Sigmoid colon (tissue), 7 donors: ENCODE results near the gene PTCH1. TPM values are rescaled to one million over a fixed set of nuclear protein-coding genes. Genes with fewer than 3 reads are reported as not detected.

ENCODE experiments used
- DNase-seq: peaks from one replicate; pipeline ENCODE4 v3.0.0-alpha.2; 2019
- H3K27ac ChIP-seq, 4 donors: fragments of 200-600 bp; sonication (generic); one replicate each; pipeline ENCODE4 v1.5.1; 2016 to 2019; ENCODE audit warnings: mild to moderate bottlenecking in 1 of 4
- H3K27me3 ChIP-seq, 3 donors: fragments of 200-600 bp; sonication (generic); one replicate each; pipeline ENCODE4 v1.5.1; 2019; ENCODE audit warnings: mild to moderate bottlenecking in 1 of 3
- H3K36me3 ChIP-seq, 4 donors: fragments of 200-600 bp; sonication (generic); one replicate each; pipeline ENCODE4 v1.5.1; 2016 to 2019
- H3K4me1 ChIP-seq, 4 donors: fragments of 200-600 bp; sonication (generic); one replicate each; pipeline ENCODE4 v1.5.1; 2017 to 2019
- H3K4me3 ChIP-seq, 4 donors: fragments of 200-600 bp; sonication (generic); one replicate each; pipeline ENCODE4 v1.5.1; 2017 to 2019; ENCODE audit warnings: mild to moderate bottlenecking in 2 of 4, moderate library complexity in 1 of 4
- H3K9me3 ChIP-seq, 4 donors: fragments of 200-600 bp in 3 of 4; sonication (generic) in 3 of 4; one replicate each; pipeline versions ENCODE4 v1.5.1 to v1.6.1; 2013 to 2019
- EP300 ChIP-seq, 4 donors: sonication (generic); formaldehyde crosslinking; IDR thresholded peaks; one replicate each; pipeline ENCODE4 v1.6.1; 2017; ENCODE audit warnings: antibody characterized with exemption in 4 of 4
- POLR2A ChIP-seq, 2 donors: fragments of 450-650 bp; IDR thresholded peaks; one replicate each; pipeline ENCODE4 v1.6.1; 2016; ENCODE audit warnings: antibody characterized with exemption in 2 of 2, mild to moderate bottlenecking in 2 of 2, moderate library complexity in 2 of 2
- POLR2AphosphoS5 ChIP-seq, 4 donors: sonication (generic); formaldehyde crosslinking; IDR thresholded peaks; one replicate each; pipeline ENCODE4 v1.6.1; 2017; ENCODE audit warnings: antibody characterized with exemption in 4 of 4
- WGBS, 2 donors: extraction: QIAGEN DNeasy Blood & Tissue Kit; methylation state at CpG; one replicate each; pipeline ENCODE4 v1.1.7; 2013; 5-methylcytosine and 5-hydroxymethylcytosine counted together
- intact Hi-C: fragments of 100-400 bp; cut with DNase I; formaldehyde crosslinking; loops from one replicate; pipeline ENCODE4 v1.15.1; 2023
- polyA plus RNA-seq, 3 donors: library from polyadenylated mRNA; stranded (reverse); fragments of 200-250 nt; gene quantifications; one replicate each; pipeline ENCODE4 v1.2.3, GENCODE V29; 2013
- total RNA-seq, 4 donors: library from RNA; depleted of rRNA; stranded (reverse); fragments of >200 nt; gene quantifications; one replicate each; pipeline ENCODE4 v1.1.0, GENCODE V29; 2016
- TF ChIP-seq, protein P1 (sequence below), 4 experiments: fragments of 450-650 bp in 3 of 4; fragments of 200-600 bp in 1 of 4; IDR thresholded peaks; one replicate each; pipeline ENCODE4 v1.5.1; 2016 to 2019; ENCODE audit warnings: antibody characterized with exemption in 4 of 4, mild to moderate bottlenecking in 3 of 4, moderate library complexity in 2 of 4
- donor health status: healthy with polysubstance abuse.
- donor health status: Bipolar disorder and iron deficiency.
- donor health status: healthy.

PTCH1 gene
- total and polyA plus RNA-seq, 7 donors: 2.3 to 10.7 (median 7.2) TPM

DNA sequence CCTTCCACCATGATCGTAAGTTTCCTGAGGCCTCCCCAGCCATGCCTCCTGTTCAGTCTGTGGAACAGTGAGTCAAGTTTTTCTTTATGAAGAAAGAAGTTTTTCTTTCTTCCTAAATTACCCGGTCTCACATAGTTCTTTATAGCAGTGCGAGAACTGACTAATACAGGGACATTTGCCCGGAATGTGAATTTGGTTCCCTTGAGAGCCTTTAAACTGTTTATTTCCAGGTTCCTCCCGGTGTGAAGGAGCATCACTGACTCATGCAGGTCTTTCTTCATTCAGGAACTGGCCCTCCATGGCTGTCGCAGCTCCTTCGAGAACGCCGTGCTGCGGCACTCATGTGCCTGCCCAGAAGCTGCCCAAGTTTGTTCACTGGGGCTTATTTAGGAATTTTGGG, 87.7 kb downstream of the PTCH1 start:
- TF ChIP-seq POLR2AphosphoS5 (IDR thresholded peaks at IDR 0.05): no peak
- no peak for TF ChIP-seq EP300 (IDR thresholded peaks at IDR 0.05)
- no peak for TF ChIP-seq POLR2A (IDR thresholded peaks at IDR 0.05)
- TF ChIP-seq, protein P1, sequence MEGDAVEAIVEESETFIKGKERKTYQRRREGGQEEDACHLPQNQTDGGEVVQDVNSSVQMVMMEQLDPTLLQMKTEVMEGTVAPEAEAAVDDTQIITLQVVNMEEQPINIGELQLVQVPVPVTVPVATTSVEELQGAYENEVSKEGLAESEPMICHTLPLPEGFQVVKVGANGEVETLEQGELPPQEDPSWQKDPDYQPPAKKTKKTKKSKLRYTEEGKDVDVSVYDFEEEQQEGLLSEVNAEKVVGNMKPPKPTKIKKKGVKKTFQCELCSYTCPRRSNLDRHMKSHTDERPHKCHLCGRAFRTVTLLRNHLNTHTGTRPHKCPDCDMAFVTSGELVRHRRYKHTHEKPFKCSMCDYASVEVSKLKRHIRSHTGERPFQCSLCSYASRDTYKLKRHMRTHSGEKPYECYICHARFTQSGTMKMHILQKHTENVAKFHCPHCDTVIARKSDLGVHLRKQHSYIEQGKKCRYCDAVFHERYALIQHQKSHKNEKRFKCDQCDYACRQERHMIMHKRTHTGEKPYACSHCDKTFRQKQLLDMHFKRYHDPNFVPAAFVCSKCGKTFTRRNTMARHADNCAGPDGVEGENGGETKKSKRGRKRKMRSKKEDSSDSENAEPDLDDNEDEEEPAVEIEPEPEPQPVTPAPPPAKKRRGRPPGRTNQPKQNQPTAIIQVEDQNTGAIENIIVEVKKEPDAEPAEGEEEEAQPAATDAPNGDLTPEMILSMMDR (IDR thresholded peaks at IDR 0.05): no peak
- DNase-seq: no peak
- intact Hi-C loops: no loop called here
- Histone ChIP-seq H3K36me3 (no peaks in the 10 kb centered on the region), H3K4me1 (peaks cover 0 to 16% (median 10%) of the 10 kb centered on the region in 4 donors), H3K4me3 (no peak overlapping the region), H3K27me3 (no peaks in the 10 kb centered on the region), H3K27ac (no peak overlapping the region), H3K9me3 (peaks cover 0 to 5% (median under 1%) of the 10 kb centered on the region in 4 donors)
- WGBS, 2 donors: 89 to 96% methylated on average over 10 of the region's 10 CpGs

DNA sequence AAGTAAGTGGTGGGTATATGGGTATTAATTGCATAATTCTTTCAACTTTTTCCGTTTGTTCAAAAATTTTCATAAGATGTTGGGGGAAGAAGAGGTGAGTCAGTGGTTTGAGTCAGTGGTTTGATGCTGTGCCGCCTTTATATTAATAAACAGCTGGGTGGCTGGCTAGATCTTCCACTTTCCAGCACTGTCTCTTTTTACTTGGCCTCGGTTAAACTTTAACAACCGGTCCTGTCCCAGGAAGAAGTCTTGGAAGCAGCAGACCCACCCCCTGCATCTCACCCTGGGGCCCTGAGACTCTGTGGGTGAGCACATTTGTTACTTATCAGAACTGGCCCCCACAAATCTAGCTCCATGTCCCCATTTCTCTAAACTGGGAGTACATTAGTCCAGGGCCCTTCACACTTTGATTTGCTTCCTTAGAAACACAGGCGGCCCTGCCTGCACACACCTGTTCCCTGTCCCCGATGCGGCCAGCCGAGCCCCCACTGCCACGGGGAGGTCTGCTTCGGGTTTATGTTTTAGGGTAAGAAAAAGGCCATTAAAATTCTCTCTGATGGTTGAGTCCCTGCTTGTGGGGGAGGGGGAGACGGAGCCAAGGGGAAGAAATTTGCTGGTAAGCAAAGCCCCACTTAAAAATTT, 90.7 kb downstream of the PTCH1 start:
- peak overlapping the region in 3 of 4 donors; percentile 48 to 50 (median 49) for H3K4me3 ChIP-seq
- intact Hi-C loops: no loop called here

DNA sequence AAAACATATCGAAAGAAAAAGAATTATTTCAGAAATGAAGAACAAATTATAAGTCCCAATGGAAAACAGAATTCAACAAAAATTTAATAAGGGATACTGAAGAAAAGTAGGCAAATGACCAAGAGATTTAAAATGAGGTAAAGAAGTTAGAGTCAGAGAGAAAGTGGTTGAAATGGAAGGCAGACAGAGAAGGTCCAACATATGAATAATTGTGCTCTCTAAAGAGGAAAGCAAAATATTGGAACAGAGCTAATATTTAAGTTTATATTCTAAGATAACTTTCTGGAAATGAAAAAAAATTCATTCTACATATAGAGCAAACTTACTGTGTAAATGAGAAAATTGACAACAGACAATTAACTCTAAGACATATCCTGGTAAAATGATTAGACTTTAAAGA, 94.1 kb downstream of the PTCH1 start:
- Histone ChIP-seq H3K9me3 (peaks cover 2 to 20% (median 5%) of the 10 kb centered on the region in 4 donors), H3K36me3 (no peaks in the 10 kb centered on the region), H3K4me3 (no peak overlapping the region), H3K27me3 (no peaks in the 10 kb centered on the region), H3K4me1 (peaks cover 0 to 16% (median 10%) of the 10 kb centered on the region in 4 donors), H3K27ac (no peak overlapping the region)
- intact Hi-C loops: no loop called here
- WGBS, 2 donors: 94% methylated on average over 1 of the region's 1 CpG
- TF ChIP-seq POLR2A (IDR thresholded peaks at IDR 0.05): no peak
- TF ChIP-seq, protein P1 (IDR thresholded peaks at IDR 0.05): no peak
- TF ChIP-seq POLR2AphosphoS5 (IDR thresholded peaks at IDR 0.05): no peak
- no peak for TF ChIP-seq EP300 (IDR thresholded peaks at IDR 0.05)
- no peak for DNase-seq

More for the DNA sequence above, 90.7 kb downstream of the PTCH1 start:
- no peaks in the 10 kb centered on the region for H3K27me3 ChIP-seq
- no peak for TF ChIP-seq POLR2A (IDR thresholded peaks at IDR 0.05)
- TF ChIP-seq EP300 (IDR thresholded peaks at IDR 0.05): no peak
- TF ChIP-seq POLR2AphosphoS5 (IDR thresholded peaks at IDR 0.05): no peak
- TF ChIP-seq, protein P1 (IDR thresholded peaks at IDR 0.05): no peak
- 6 to 25% methylated on average over 11 of the region's 11 CpGs for WGBS, 2 donors
- DNase-seq: no peak
- peak overlapping the region; percentile 62 to 83 (median 66) for H3K27ac ChIP-seq
- peaks cover 2 to 20% (median 8%) of the 10 kb centered on the region in 4 donors for H3K9me3 ChIP-seq
- no peaks in the 10 kb centered on the region for H3K36me3 ChIP-seq
- H3K4me1 ChIP-seq: peaks cover 0 to 16% (median 10%) of the 10 kb centered on the region in 4 donors

DNA sequence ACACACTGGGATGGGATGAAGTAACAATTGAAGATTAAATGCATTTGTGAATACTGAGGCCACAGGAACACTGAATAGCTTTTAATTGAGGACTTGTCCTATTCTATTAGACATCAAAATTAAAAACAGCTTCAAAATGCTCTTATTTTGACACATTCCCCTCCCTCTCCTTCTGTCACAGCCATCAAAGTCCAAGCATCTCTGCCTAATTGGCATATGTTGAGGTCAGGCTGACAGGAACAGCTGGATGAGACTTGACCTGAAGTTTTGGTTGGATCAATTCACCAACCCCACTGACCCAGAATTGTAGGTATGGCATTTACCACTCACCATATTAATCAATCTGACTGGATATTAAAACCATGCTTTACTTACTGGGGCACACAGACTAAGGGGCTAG, 96.3 kb downstream of the PTCH1 start:
- DNase-seq: no peak
- H3K4me1 ChIP-seq: no peaks in the 10 kb centered on the region
- no peaks in the 10 kb centered on the region for H3K36me3 ChIP-seq
- H3K4me3 ChIP-seq: no peak overlapping the region
- H3K27me3 ChIP-seq: no peaks in the 10 kb centered on the region
- intact Hi-C loops: no loop called here
- peaks cover 2 to 20% (median 5%) of the 10 kb centered on the region in 4 donors for H3K9me3 ChIP-seq
- TF ChIP-seq, protein P1 (IDR thresholded peaks at IDR 0.05): no peak
- no peak for TF ChIP-seq POLR2A (IDR thresholded peaks at IDR 0.05)
- TF ChIP-seq POLR2AphosphoS5 (IDR thresholded peaks at IDR 0.05): no peak
- no peak for TF ChIP-seq EP300 (IDR thresholded peaks at IDR 0.05)
- H3K27ac ChIP-seq: no peak overlapping the region

DNA sequence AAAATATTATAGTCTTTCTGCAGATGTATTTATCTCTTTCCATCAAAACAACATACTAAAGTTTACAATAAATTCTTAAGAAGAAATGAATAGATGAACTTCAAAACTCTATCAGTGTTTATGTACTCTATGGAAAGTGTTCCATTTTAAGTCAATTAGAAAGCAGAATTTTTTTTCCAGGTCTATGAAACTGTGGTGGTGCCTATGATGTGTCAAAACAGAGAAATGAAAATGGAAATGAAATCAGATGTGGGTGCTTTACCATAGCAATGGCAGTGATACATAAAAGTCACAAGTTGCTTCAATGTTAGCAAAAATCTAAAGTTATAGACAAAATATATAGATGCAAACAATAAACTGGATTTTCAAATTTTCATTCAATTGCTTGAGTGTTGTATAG, 97.3 kb downstream of the PTCH1 start:
- H3K27ac ChIP-seq: no peak overlapping the region
- DNase-seq: no peak
- no peaks in the 10 kb centered on the region for H3K36me3 ChIP-seq
- TF ChIP-seq POLR2A (IDR thresholded peaks at IDR 0.05) (no peak), POLR2AphosphoS5 (IDR thresholded peaks at IDR 0.05) (no peak), EP300 (IDR thresholded peaks at IDR 0.05) (no peak)
- TF ChIP-seq, protein P1 (IDR thresholded peaks at IDR 0.05): no peak
- intact Hi-C loops: no loop called here
- no peaks in the 10 kb centered on the region for H3K4me1 ChIP-seq
- H3K27me3 ChIP-seq: no peaks in the 10 kb centered on the region
- peaks cover 2 to 20% (median 5%) of the 10 kb centered on the region in 4 donors for H3K9me3 ChIP-seq
- H3K4me3 ChIP-seq: no peak overlapping the region
